Trophoblast cell (in vitro differentiated cells and primary cell): ENCODE data around the gene SIRPA.

Experiments used
- DNase-seq, 2 donors: peaks; one replicate each; pipeline ENCODE4 v3.0.0-alpha.2; 2016
- H2AFZ ChIP-seq: 2 replicates; pipeline ENCODE4 v1.6.1; 2013; ENCODE audit warnings: low read length, moderate library complexity, mild to moderate bottlenecking; ENCODE audit not compliant: insufficient read depth, poor library complexity
- H2AK5ac ChIP-seq: 2 replicates; pipeline ENCODE4 v1.6.1; 2013; ENCODE audit warnings: mild to moderate bottlenecking, low read length
- H2BK120ac ChIP-seq: 2 replicates; pipeline ENCODE4 v1.6.1; 2013; ENCODE audit warnings: low read length, mild to moderate bottlenecking, moderate library complexity; ENCODE audit not compliant: insufficient read depth, poor library complexity
- H2BK12ac ChIP-seq: 2 replicates; pipeline ENCODE4 v1.6.1; 2013; ENCODE audit warnings: mild to moderate bottlenecking, low read length, moderate library complexity
- H2BK5ac ChIP-seq: 2 replicates; pipeline ENCODE4 v1.6.1; 2013; ENCODE audit warnings: low read length, low read depth, moderate library complexity, mild to moderate bottlenecking; ENCODE audit not compliant: poor library complexity
- H3K14ac ChIP-seq: 2 replicates; pipeline ENCODE4 v1.6.1; 2013; ENCODE audit warnings: mild to moderate bottlenecking, low read length
- H3K18ac ChIP-seq: 2 replicates; pipeline ENCODE4 v1.6.1; 2013; ENCODE audit warnings: mild to moderate bottlenecking, low read length
- H3K23ac ChIP-seq: 2 replicates; pipeline ENCODE4 v1.6.1; 2013; ENCODE audit warnings: low read length
- H3K27ac ChIP-seq: 2 replicates; pipeline ENCODE4 v1.5.1; 2013; ENCODE audit warnings: low read depth, mild to moderate bottlenecking, inconsistent platforms, low read length, moderate library complexity
- H3K27me3 ChIP-seq: 2 replicates; pipeline ENCODE4 v1.6.1; 2013; ENCODE audit warnings: inconsistent platforms, mild to moderate bottlenecking, low read length, moderate library complexity; ENCODE audit not compliant: insufficient read depth
- H3K36me3 ChIP-seq, 2 experiments: 1 replicate in 1 of 2; 2 replicates in 1 of 2; pipeline ENCODE4 v1.6.1; 2013; ENCODE audit warnings: low read length in 2 of 2, mild to moderate bottlenecking in 2 of 2, moderate library complexity in 1 of 2; ENCODE audit not compliant: insufficient read depth in 2 of 2, control insufficient read depth in 1 of 2
- H3K4ac ChIP-seq: 2 replicates; pipeline ENCODE4 v1.6.1; 2013; ENCODE audit warnings: low read depth, mild to moderate bottlenecking, low read length, moderate library complexity
- H3K4me1 ChIP-seq, 2 experiments: 1 replicate in 1 of 2; 2 replicates in 1 of 2; pipeline ENCODE4 v1.6.1; 2013; ENCODE audit warnings: low read length in 2 of 2, mild to moderate bottlenecking in 2 of 2, moderate library complexity in 1 of 2; ENCODE audit not compliant: insufficient read depth in 2 of 2, control insufficient read depth in 1 of 2
- H3K4me2 ChIP-seq: 2 replicates; pipeline ENCODE4 v1.6.1; 2013; ENCODE audit warnings: inconsistent platforms, mild to moderate bottlenecking, low read length, moderate library complexity
- H3K4me3 ChIP-seq: 2 replicates; pipeline ENCODE4 v1.5.1; 2013; ENCODE audit warnings: mild to moderate bottlenecking, low read depth, low read length, inconsistent platforms
- H3K79me1 ChIP-seq: one replicate; pipeline ENCODE4 v1.6.1; 2013; ENCODE audit warnings: low read length
- H3K79me2 ChIP-seq: 2 replicates; pipeline ENCODE4 v1.6.1; 2013; ENCODE audit warnings: low read length, mild to moderate bottlenecking; ENCODE audit not compliant: control insufficient read depth, insufficient read depth, poor library complexity
- H3K9ac ChIP-seq: 2 replicates; pipeline ENCODE4 v1.6.1; 2013; ENCODE audit warnings: mild to moderate bottlenecking, low read length
- H3K9me3 ChIP-seq: 2 replicates; pipeline ENCODE4 v1.6.1; 2013; ENCODE audit warnings: low read depth, mild to moderate bottlenecking, control low read depth, inconsistent platforms, low read length; ENCODE audit not compliant: insufficient read depth
- H4K12ac ChIP-seq: 2 replicates; pipeline ENCODE4 v1.6.1; 2013; ENCODE audit warnings: low read depth, mild to moderate bottlenecking, low read length, moderate library complexity
- H4K8ac ChIP-seq: 2 replicates; pipeline ENCODE4 v1.6.1; 2013; ENCODE audit warnings: low read depth, mild to moderate bottlenecking, low read length, moderate library complexity
- H4K91ac ChIP-seq: one replicate; pipeline ENCODE4 v1.6.1; 2013; ENCODE audit warnings: low read depth, mild to moderate bottlenecking, low read length, moderate library complexity
- WGBS: extraction: QIAGEN DNeasy Blood & Tissue Kit; methylation state at CpG from one replicate; pipeline ENCODE4 v1.1.7; 2013; ENCODE audit warnings: missing lambda C conversion rate; ENCODE audit not compliant: insufficient read length, insufficient coverage; ENCODE audit errors: extremely low coverage; 5-methylcytosine and 5-hydroxymethylcytosine counted together

SIRPA gene

DNA sequence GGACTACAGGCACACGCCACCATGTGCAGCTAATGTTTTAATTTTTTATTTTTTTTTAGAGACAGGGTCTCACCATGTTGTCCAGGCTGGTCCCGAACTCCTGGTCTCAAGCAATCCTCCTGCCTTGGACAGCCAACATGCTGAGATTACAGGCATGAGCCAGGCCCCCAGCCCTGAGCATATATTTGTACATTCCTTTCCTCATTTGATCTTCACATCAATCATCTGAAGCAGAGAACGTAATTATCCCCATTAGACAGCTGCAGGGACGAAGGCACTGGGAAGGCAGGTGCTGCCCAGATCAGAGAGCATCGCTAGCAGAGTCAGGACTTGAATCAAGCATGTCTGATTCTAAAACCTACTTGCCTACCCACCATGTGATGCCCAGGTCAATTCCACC lies 41.0 kb upstream of the SIRPA start:
- H4K8ac ChIP-seq = no peak overlapping the region
- no peak overlapping the region for H3K18ac ChIP-seq
- no peaks in the 10 kb centered on the region for H3K27me3 ChIP-seq
- no peak overlapping the region for H3K4me2 ChIP-seq
- no peak overlapping the region for H2AK5ac ChIP-seq
- DNase-seq = no peak
- H3K4ac ChIP-seq = no peak overlapping the region
- no peak overlapping the region for H3K9ac ChIP-seq
- no peak overlapping the region for H3K14ac ChIP-seq
- H2BK12ac ChIP-seq = no peak overlapping the region
- no peak overlapping the region for H4K91ac ChIP-seq
- no peak overlapping the region for H2BK120ac ChIP-seq
- no peak overlapping the region for H3K27ac ChIP-seq
- no CpG with 5 or more reads among the region's 5 CpGs for WGBS
- H3K4me3 ChIP-seq = no peak overlapping the region
- H3K4me1 ChIP-seq = peaks cover 5 to 7% of the 10 kb centered on the region in 2 experiments
- no peaks in the 10 kb centered on the region for H3K9me3 ChIP-seq
- no peak overlapping the region for H3K23ac ChIP-seq
- no peaks in the 10 kb centered on the region for H3K79me2 ChIP-seq
- peaks cover 2% of the 10 kb centered on the region for H3K79me1 ChIP-seq
- H4K12ac ChIP-seq = no peak overlapping the region
- no peaks in the 10 kb centered on the region for H3K36me3 ChIP-seq
- H2BK5ac ChIP-seq = no peak overlapping the region
- H2AFZ ChIP-seq = no peak overlapping the region

DNA sequence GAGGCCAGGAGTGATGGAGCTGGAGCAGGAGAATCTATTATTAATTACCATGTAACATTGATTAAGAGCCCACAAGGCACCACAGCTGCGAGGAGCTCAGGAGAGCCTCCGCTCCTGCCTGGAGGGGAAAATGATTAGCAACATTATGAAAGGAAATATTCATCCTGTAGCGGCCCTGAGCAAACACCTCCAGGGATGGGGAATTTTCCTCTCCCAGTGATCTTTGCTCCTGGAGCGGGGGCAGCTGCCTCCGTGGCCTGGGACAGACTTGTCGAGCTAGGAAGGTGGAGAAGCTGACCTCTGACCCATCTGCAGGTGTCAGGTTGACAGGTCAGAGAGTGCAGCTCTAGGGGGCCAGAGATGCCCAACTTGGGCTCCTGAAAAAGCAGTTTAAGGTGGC lies 40.1 kb upstream of the SIRPA start:
- H4K8ac ChIP-seq = no peak overlapping the region
- no peak overlapping the region for H2AK5ac ChIP-seq
- no peak overlapping the region for H4K91ac ChIP-seq
- H2BK120ac ChIP-seq = no peak overlapping the region
- no peak overlapping the region for H3K23ac ChIP-seq
- no peak for DNase-seq
- peaks cover 5% of the 10 kb centered on the region for H3K79me1 ChIP-seq
- H3K14ac ChIP-seq = no peak overlapping the region
- H3K4me3 ChIP-seq = no peak overlapping the region
- H3K27me3 ChIP-seq = no peaks in the 10 kb centered on the region
- no peaks in the 10 kb centered on the region for H3K9me3 ChIP-seq
- H3K79me2 ChIP-seq = no peaks in the 10 kb centered on the region
- H3K4me1 ChIP-seq = peaks cover 5 to 8% of the 10 kb centered on the region in 2 experiments
- no peak overlapping the region for H2BK5ac ChIP-seq
- H3K36me3 ChIP-seq = no peaks in the 10 kb centered on the region
- no peak overlapping the region for H2BK12ac ChIP-seq
- no peak overlapping the region for H4K12ac ChIP-seq
- no peak overlapping the region for H3K27ac ChIP-seq
- no peak overlapping the region for H2AFZ ChIP-seq
- no peak overlapping the region for H3K4ac ChIP-seq
- no peak overlapping the region for H3K4me2 ChIP-seq
- no CpG with 5 or more reads among the region's 6 CpGs for WGBS
- no peak overlapping the region for H3K18ac ChIP-seq
- no peak overlapping the region for H3K9ac ChIP-seq

DNA sequence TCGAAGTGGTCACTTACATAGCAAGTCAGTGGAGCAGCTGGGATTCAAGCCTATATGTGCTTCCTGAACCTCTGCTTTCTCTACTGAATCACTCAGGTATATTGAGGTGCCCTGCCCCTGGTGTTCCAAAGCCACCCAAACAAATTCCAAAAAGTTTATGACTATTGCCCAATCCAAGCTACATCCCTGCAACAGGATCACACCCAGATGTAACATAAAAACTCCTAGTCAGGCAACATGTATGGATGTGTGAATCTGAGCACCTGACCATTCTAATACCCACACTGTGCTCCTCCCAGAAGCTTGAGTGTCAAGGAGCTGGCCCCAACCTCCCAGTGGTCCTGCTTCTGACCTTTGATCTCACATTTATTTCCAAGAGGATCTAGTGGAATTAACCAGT lies 39.5 kb upstream of the SIRPA start:
- Histone ChIP-seq H3K4me3 (no peak overlapping the region), H3K4me2 (no peak overlapping the region)

DNA sequence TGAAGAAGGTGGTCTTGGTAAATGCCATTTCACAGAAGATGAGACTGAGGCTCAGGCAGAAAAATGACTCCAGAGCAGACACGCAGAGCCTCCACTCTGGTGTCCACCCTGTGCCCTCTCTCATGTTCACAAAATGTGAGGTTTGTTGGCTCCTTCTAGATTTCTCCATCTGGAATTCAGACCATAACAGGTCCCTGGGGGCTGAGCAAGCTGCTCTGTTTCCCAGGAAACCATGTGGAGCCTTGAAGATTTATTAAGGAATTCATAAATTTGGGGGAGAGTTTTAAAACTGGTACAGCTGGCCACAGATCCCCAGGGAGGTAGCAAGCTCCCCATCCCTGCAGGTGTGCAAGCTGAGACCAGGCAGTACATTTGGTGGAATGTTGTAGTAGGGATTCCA lies 38.8 kb upstream of the SIRPA start:
- no peak for DNase-seq
- Histone ChIP-seq H3K27me3 (no peaks in the 10 kb centered on the region), H4K8ac (no peak overlapping the region), H2BK12ac (no peak overlapping the region), H3K79me2 (no peaks in the 10 kb centered on the region), H2BK5ac (no peak overlapping the region), H3K4me2 (no peak overlapping the region), H3K79me1 (peaks cover 14% of the 10 kb centered on the region), H3K36me3 (no peaks in the 10 kb centered on the region), H2AK5ac (no peak overlapping the region), H3K4me3 (no peak overlapping the region), H3K4ac (no peak overlapping the region), H4K91ac (no peak overlapping the region), H3K14ac (no peak overlapping the region), H2BK120ac (no peak overlapping the region), H3K9me3 (no peaks in the 10 kb centered on the region), H2AFZ (no peak overlapping the region), H3K23ac (no peak overlapping the region), H3K9ac (no peak overlapping the region), H3K4me1 (peaks cover 10 to 17% of the 10 kb centered on the region in 2 experiments), H3K27ac (no peak overlapping the region), H4K12ac (no peak overlapping the region), H3K18ac (no peak overlapping the region)
- WGBS = no CpG with 5 or more reads among the region's 1 CpG

More for the DNA sequence above, 39.5 kb upstream of the SIRPA start:
- H4K12ac ChIP-seq = no peak overlapping the region
- no peak overlapping the region for H4K91ac ChIP-seq
- H3K9me3 ChIP-seq = no peaks in the 10 kb centered on the region
- no peak for DNase-seq
- H3K23ac ChIP-seq = no peak overlapping the region
- H3K27me3 ChIP-seq = no peaks in the 10 kb centered on the region
- H3K79me2 ChIP-seq = no peaks in the 10 kb centered on the region
- WGBS = no CpG with 5 or more reads among the region's 1 CpG
- no peak overlapping the region for H2BK5ac ChIP-seq
- no peak overlapping the region for H2AFZ ChIP-seq
- no peak overlapping the region for H3K9ac ChIP-seq
- H2BK120ac ChIP-seq = no peak overlapping the region
- peaks cover 9 to 14% of the 10 kb centered on the region in 2 experiments for H3K4me1 ChIP-seq
- no peak overlapping the region for H3K4ac ChIP-seq
- no peak overlapping the region for H3K18ac ChIP-seq
- no peak overlapping the region for H3K14ac ChIP-seq
- no peak overlapping the region for H2BK12ac ChIP-seq
- no peaks in the 10 kb centered on the region for H3K36me3 ChIP-seq
- no peak overlapping the region for H2AK5ac ChIP-seq
- peaks cover 11% of the 10 kb centered on the region for H3K79me1 ChIP-seq
- no peak overlapping the region for H3K27ac ChIP-seq
- no peak overlapping the region for H4K8ac ChIP-seq
